Stimulated activated CD8-positive, alpha-beta memory T cell treated with anti-CD3 and anti-CD28 coated beads, Interleukin-15, amount 100 ng/mL, for 1 hour (primary cell): ENCODE data around the gene RYR1.
"Not testable (repeated sequence)": the region's sequence is repeated elsewhere in the genome, so short reads cannot be mapped to it uniquely, and the experiment has no call there.

Source experiments
- DNase-seq: peaks from one replicate; pipeline ENCODE4 v3.0.0-alpha.2; 2020; ENCODE audit warnings: low read depth

Gene RYR1

DNA sequence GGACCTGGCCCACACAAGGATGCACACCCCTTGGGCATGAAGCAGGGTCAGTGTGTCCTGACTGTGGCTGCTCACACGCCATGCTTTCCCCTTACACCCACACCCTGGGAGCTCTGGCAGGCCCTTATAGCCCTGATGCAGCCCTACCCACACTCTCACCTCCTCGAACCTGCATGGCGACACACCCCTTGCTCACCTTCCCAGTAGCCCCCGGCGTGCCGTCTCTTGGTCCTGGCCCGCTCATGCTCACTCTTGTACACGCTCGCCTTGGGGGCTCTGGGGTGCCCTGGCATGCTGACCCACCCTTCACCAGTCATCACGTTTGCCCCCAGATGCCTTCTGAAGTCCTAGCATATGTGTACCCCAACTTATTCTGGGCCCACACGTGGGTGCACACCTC is 128.2 kb downstream of the RYR1 start:
- no peak for DNase-seq

DNA sequence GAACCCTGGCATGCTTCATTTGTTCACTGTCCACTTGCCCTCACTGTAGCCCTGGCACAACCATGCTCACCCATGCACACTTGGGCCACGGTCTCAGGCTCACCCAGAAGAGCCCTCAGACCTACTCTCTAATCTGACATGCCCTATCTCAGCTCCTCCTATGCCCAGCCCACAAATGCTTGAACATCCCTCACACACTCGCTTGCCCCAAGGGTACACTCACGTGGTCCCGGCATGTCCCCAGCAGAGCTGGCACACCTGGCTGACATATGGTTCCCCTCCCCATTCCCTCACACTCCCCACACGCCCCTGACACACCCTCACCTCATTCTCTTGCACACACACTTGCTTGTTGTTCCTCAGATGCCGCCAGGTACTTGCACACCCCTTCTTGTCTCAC is 128.6 kb downstream of the RYR1 start:
- DNase-seq = no peak

DNA sequence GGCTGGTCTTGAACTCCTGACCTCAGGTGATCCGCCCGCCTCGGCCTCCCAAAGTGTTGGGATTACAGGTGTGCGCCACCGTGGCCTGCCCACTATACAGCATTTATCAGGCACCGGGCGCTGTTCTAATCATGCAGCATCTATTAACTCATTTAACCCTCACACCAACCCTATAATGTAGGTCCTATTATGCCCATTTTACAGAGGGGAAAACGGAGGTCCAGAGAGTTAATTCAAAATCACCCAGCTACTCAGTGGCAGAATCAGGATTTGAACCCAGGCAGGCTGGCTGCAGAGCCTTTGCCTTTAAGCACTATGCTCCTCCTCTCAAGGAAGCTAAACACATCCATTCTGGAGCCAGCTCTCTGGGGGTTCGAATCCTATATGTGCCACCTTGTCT is 130.0 kb downstream of the RYR1 start:
- no peak for DNase-seq

DNA sequence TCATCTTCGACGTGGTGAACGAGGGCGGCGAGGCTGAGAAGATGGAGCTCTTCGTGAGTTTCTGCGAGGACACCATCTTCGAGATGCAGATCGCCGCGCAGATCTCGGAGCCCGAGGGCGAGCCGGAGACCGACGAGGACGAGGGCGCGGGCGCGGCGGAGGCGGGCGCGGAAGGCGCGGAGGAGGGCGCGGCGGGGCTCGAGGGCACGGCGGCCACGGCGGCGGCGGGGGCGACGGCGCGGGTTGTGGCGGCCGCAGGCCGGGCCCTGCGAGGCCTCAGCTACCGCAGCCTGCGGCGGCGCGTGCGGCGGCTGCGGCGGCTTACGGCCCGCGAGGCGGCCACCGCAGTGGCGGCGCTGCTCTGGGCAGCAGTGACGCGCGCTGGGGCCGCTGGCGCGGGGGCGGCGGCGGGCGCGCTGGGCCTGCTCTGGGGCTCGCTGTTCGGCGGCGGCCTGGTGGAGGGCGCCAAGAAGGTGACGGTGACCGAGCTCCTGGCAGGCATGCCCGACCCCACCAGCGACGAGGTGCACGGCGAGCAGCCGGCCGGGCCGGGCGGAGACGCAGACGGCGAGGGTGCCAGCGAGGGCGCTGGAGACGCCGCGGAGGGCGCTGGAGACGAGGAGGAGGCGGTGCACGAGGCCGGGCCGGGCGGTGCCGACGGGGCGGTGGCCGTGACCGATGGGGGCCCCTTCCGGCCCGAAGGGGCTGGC is 131.6 kb downstream of the RYR1 start:
- no peak for DNase-seq

DNA sequence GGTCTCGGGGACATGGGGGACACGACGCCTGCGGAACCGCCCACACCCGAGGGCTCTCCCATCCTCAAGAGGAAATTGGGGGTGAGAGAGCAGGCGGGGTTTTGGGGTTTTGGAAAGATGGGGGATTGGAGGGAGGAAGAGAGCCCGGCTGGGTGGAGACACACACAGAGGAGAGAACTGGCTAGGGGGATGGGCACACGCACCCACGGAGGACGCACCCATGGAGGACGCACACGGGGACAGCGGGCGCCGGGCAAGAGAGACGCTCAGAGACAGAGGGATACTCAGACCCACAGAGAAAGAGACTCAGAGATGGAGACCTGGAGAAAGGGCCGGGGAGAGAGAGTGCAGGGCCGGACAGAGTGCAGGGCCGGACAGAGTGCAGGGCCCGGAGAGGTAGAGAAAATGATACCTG is 132.2 kb downstream of the RYR1 start:
- DNase-seq = no peak

DNA sequence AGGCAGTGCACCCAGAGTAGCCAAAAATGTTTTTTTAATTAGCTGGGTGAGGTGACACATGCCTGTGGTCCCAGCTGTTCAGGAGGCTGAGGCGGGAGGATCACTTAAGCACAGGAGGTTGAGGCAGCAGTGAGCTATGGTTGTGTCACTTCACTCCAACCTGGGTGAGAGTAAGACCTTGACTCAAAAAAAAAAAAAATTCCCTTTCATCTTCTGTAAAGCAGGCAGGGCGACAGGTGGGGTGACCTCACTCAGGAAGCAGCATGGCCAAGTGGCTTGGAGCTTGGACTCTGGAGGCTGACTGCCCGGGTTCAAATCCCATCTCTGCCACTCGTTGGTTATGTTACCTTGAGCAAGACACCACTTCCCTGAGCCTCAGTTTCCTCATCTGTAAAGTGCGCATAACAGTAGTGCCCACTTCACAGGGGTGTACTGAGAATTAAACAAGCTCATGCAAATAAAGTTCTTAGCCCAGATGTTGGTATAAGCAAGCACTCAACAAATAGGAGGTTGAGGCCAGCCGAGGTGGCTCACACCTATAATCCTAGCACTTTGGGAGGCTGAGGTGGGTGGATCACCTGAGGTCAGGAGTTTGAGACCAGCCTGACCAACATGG is 136.0 kb downstream of the RYR1 start:
- no peak for DNase-seq

DNA sequence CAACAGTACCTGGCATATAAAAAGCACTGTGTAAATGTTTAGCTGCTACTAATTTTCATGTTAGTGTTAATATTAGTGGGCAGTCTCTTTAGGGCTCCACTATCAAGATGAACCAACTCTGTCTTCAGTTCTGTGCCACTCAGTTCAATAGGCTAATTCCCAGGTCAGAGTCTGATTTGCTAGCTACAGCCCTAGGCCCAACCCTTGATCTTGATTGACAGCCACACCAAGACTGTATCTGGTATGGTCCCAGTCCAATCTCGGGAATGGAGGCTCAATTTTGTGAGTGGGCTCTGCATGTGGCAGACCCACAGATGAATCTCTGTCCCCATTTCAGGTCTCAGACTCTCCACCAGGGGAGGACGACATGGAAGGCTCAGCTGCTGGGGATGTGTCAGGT is 138.2 kb downstream of the RYR1 start:
- no peak for DNase-seq

DNA sequence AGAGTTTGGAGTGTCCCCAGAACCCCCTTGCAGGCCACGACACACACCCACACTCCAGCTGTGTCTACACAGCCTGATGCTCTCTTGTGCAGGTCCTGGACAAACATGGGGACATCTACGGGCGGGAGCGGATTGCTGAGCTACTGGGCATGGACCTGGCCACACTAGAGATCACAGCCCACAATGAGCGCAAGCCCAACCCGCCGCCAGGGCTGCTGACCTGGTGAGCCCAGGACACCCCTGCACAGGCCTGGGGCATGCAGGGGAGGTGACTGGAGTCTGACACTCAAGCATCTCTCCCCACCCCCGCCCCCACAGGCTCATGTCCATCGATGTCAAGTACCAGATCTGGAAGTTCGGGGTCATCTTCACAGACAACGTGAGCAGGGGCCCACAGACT is 144.3 kb downstream of the RYR1 start:
- no peak for DNase-seq

DNA sequence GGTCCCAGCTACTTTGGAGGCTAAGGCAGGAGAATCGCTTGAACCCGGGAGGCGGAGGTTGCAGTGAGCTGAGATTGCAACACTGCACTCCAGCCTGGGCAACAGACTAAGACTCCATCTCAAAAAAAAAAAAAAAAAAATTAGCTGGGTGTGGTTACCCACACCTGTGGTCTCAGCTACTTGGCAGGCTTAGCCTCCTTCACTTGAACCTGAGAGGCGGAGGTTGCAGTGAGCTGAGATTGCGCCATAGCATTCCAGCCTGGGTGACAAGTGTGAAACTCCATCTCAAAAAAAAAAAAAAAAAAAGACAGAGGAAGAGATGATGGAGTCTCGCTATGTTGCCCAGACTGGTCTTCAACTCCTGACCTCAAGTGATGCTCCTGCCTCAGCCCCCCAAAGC is 145.8 kb downstream of the RYR1 start:
- not testable (repeated sequence) for DNase-seq

DNA sequence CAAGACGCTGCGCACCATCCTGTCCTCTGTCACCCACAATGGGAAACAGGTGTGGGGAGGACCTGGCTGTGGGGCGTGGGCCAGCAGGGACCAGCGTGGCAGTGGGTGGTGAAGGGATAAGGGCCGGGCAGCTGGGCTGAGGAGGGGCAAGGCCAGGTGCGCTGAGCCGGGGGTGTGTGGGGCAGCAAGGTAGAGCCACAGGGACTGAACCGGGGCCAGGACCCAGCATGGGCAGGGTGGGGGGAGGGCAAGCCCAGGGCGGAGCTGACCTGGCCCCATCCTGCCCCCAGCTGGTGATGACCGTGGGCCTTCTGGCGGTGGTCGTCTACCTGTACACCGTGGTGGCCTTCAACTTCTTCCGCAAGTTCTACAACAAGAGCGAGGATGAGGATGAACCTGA is 146.6 kb downstream of the RYR1 start:
- no peak for DNase-seq

DNA sequence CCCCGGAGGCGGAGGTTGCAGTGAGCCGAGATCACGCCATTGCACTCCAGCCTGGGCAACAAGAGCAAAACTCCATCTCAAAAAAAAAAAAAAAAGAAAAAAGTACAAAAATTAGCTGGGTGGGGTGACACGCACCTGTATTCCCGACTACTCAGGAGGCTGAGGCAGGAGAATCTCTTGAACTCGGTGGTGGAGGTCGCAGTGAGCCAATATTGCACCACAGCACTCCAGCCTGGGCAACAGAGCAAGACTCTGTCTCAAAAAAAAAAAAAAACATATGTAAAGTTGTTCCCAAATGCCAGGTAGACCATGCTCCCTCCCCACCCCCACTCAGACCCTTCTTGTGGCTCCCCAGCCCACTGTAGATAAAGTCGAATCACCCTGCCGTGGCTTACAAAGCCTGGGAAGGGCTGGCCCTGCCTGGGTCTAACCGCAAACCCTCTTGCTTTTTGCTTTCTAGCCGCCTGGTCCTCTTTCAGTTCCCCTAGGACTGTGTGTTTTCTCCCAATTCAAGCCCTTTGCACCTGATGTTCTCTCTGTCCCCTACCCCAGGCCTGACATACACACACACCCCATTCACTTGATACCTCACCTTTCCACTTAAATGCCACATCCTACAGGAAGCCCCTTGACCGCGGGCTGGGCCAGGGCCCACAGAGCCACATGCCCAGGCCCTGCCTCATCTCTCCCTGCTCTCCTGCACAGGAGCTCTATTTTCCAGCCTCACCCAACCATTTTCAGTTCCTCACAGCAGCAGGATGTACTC is 149.9 kb downstream of the RYR1 start:
- DNase-seq = no peak

DNA sequence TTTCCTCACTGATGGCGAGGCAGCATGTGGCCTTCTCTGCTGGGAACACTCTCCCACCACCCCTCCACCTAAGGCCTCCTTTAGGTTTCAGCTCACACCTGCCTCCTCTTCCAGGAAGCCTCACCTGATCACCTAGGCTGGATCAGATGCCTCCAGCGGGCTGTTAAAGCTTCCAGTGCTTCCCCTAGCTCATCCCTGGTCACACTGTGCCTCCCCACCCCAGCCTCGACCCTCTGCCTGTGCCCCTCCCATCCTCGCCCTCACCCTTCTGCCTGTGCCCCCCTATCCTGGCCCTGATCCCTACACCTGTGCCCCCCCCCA is 150.5 kb downstream of the RYR1 start:
- DNase-seq = no peak

DNA sequence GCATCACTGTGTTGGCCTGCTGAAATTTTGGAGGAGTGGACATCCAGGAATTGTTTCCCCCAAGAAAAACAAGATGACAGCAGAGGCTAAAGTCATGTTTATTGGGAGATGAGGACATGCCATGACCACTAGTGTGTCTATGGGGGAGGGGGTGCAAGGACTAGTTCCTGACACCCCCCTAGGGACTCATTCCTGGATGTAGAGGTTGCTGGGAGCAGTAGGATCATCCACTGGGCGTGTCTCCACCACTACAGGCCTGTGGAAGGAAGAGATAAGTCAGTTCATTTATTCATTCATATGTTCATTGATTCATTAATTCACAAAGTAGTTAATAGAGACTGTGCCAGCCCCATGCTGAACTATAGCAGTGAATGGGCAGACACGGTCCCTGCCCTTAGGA is 154.1 kb downstream of the RYR1 start:
- DNase-seq = no peak

DNA sequence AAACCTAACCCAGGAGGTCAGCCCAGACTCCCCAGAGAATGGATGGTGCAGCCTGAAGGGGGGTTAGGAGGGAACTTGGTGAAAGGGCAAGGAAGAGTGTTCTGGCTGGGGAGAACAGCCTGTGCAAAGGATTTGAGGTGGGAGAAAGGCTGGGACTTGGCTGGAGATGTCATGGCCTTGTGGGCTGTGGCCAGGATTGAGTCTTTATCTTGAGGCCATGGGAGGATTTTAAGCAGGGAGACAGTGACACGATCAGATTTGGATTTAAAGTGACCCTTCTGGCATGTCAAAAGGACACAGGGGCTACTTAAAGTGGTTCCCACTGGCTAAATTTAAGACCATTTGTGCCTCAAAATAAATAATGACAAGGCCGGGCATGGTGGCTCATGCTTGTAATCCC is 154.6 kb downstream of the RYR1 start:
- no peak for DNase-seq

DNA sequence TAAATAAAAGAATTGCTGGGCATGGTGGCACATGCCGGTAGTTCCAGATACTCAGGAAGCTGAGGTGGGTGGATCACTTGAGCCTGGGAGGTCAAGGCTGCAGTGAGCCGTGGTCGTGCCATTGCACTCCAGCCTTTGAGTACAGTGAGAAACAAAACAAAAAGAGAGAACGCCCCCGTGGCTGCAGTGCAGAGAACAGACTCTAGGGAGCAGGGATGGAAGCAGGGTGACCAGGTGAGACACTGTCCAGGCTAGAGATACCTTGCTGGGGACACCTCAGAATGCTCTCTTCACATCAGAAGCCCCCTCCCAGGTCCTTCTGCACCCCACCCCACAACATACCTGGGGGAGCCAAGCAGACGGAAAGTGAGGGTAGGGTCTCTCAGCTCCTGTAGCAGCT is 159.4 kb downstream of the RYR1 start:
- no peak for DNase-seq

DNA sequence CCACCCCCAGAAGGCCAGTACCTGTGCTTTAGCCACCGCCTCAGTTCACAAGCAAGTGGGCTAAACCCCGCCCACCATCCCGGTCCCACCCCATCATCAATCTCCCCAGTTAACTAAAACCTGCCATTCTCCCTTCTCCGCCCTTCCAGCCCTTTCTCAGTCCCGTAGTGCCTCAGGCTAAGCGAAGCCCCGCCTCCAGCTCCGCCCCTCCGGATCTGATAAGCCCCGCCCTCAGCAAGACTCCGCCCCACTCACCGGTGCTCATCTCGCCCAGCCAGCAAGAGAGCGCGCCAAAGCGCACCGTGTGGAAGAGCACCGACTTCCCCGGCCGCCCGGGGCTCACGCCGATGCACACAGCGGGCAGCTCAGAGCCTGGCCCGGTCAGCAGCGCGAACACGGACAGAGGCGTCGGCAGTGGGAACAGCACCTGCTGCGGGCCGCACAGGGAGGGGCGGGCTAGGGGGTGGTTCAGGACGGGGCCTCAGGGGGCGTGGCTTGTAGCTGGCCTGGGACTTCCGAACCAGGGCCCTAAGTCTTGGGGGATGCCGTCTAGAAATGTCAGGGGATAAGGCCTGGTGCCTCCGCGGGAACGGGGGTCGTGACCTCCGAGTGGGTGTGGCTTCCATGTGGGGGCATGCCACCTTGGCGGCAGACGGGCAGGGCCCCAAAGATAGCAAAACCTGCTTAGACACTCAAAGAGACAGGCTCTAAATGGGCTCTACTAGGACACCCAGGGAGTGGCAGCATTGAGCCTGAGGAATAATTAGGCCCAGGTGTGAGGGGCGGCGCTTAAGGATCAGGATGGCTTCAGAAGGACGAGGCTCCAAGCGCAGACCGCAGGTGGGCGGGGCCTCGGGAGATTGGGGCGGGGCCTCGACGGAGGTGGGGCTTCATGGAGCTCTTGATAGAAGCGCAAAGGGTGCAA is 162.8 kb downstream of the RYR1 start:
- no peak for DNase-seq

DNA sequence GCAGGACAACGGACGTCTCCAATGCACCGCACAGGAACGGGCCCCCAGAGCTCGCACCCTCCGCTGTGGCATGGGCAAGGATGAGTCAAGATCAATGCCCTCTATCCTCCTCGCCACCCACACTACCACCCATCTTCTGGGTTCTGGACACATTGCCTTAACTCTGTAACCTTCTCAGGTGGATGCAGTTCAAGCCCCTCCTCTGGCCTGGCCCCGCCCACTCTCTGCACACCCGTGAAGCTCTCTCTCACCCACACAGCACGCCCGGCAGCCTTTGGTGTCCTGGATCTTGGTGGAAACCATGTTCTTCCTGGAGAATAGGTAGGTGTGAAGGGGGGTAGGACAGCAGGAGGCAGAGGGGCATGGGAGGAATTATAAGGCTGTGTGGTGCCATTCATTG is 163.6 kb downstream of the RYR1 start:
- no peak for DNase-seq

DNA sequence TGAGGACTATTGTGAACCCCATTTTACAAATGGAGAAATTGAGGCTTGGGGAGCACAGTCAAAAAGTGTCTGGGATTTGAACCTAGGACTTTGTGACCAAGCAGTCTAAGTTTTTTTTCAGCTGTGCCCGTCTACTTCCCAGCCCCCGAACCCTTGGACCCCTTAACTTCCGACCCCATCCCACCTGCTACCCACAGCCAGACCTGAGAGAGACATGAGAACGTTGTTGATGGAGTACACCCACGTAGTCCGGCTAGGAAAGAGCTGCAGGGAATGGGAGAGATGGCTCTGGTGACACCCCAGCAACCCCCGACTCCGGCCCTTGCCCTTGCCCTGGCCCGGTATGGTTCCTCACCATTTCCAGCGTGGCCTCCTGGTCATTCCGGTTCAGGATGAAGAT is 166.2 kb downstream of the RYR1 start:
- DNase-seq = no peak

DNA sequence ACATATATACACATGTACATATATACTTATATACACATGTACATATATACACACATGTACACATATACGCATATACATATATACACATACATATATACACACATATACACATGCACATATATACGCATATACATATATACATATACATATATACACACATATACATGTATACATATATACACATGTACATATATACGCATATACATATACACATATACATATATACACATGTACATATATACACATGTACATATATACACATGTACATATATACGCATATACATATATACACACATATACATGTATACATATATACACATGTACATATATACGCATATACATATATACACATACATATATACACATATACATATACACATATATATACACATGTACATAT is 169.4 kb downstream of the RYR1 start:
- not testable (repeated sequence) for DNase-seq

DNA sequence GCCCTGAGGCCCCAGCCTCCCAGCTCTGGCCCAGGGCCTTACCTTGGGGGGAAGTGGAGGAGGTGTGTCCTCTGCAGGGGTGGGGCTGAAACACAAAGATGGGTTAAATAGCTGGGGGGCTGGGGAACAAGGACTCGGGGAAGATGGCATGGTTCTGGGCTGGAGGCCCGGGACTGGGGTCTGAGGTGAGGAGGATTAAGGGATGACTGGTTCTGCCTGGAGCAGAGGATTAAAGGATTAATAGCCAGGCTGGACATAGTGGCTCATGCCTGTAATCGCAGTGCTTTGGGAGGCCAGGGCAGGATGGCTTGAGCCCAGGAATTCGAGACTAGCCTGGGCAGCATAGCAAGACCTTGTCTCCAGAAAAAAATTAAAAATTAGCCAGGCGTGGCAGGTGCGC is 172.6 kb downstream of the RYR1 start:
- no peak for DNase-seq

DNA sequence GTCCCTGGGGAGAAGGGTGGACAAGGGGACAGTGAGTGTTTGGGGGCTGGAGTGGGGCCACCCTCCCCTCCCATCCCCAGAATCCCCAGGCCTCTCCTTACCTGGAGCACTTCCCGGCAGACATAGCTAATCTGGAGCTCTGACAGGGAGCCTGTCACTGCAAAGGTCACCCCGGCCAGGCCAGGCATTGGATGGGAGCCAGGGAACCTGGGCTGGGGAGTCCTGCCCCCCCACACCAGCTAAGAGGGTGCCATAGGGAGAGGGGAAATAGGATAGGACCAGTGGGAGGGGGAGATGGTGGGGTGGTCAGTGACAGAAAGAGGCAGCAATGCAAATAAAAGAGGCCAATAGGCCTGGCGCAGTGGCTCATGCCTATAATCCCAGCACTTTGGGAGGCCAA is 180.8 kb downstream of the RYR1 start:
- DNase-seq = no peak

DNA sequence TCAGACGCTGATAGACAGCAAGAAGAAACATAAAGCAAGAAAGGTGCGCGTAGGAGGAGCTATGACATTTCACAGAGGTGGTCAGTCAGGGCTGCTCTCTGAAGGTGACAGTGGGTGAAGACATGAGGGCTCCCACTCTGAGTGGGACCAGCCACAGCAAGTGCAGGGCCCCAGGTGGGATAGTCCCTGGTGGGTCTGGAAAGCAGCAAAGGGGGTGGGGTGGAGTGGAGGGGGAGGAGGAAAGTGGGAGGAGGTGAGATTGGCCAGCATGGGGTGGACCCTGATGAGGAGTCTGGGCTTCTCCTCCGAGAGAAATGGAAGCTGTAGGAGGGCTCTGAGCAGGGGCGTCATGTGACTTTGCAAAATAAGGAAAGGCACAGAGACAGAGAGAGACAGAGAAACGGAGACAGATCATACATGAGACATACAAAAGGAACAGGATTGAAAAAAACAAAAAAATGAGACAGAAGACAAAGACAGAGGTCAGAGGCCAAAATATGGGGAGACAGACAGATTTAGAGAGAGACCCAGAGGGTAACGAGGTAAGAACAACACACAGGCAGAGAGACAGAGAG is 181.6 kb downstream of the RYR1 start:
- no peak for DNase-seq
